ENCODE data around the gene CLSTN2.

Gene CLSTN2

GRCh38 chr3:140097874-140098635 lies 163.1 kb downstream of the CLSTN2 start:
- Histone ChIP-seq H3K27me3 (ENCODE audit: insufficient read depth, low read depth, severe bottlenecking) (no peaks in the 10 kb centered on the region), H3K4me3 (ENCODE audit: low read depth, low read length) (no peak overlapping the region), H3K36me3 (no peaks in the 10 kb centered on the region), H3K9me3 (ENCODE audit: severe bottlenecking) (no peaks in the 10 kb centered on the region), H3K27ac (peak overlapping the region; percentile 41)
- DNase-seq = no peak
- TF ChIP-seq CTCF (IDR thresholded peaks at IDR 0.05; ENCODE audit: low read depth, low read length) = no peak

GRCh38 chr3:140100479-140100878 lies 165.5 kb downstream of the CLSTN2 start:
- TF ChIP-seq CTCF (IDR thresholded peaks at IDR 0.05; ENCODE audit: low read depth, low read length) = no peak
- Histone ChIP-seq H3K27me3 (ENCODE audit: insufficient read depth, low read depth, severe bottlenecking) (no peaks in the 10 kb centered on the region), H3K27ac (no peak overlapping the region), H3K36me3 (no peaks in the 10 kb centered on the region), H3K9me3 (ENCODE audit: severe bottlenecking) (no peaks in the 10 kb centered on the region), H3K4me3 (ENCODE audit: low read depth, low read length) (no peak overlapping the region)
- no peak for DNase-seq

- DNase-seq = no peak
- Histone ChIP-seq H3K4me3 (ENCODE audit: low read depth, low read length) (no peak overlapping the region), H3K9me3 (ENCODE audit: severe bottlenecking) (no peaks in the 10 kb centered on the region), H3K27me3 (ENCODE audit: insufficient read depth, low read depth, severe bottlenecking) (no peaks in the 10 kb centered on the region), H3K36me3 (no peaks in the 10 kb centered on the region), H3K27ac (no peak overlapping the region)
- no peak for TF ChIP-seq CTCF (IDR thresholded peaks at IDR 0.05; ENCODE audit: low read depth, low read length)
These were observed 168.2 kb downstream of the CLSTN2 start for GRCh38 chr3:140103166-140103565.

- Histone ChIP-seq H3K4me3 (ENCODE audit: low read depth, low read length) (no peak overlapping the region), H3K27me3 (ENCODE audit: insufficient read depth, low read depth, severe bottlenecking) (no peaks in the 10 kb centered on the region), H3K27ac (no peak overlapping the region), H3K9me3 (ENCODE audit: severe bottlenecking) (no peaks in the 10 kb centered on the region), H3K36me3 (no peaks in the 10 kb centered on the region)
- DNase-seq = no peak
- TF ChIP-seq CTCF (IDR thresholded peaks at IDR 0.05; ENCODE audit: low read depth, low read length) = no peak
These were observed 169.1 kb downstream of the CLSTN2 start for GRCh38 chr3:140103986-140104645.

GRCh38 chr3:140113996-140114788 lies 179.2 kb downstream of the CLSTN2 start:
- Histone ChIP-seq H3K9me3 (ENCODE audit: severe bottlenecking) (no peaks in the 10 kb centered on the region), H3K4me3 (ENCODE audit: low read depth, low read length) (no peak overlapping the region), H3K27me3 (ENCODE audit: insufficient read depth, low read depth, severe bottlenecking) (no peaks in the 10 kb centered on the region), H3K27ac (no peak overlapping the region), H3K36me3 (no peaks in the 10 kb centered on the region)
- TF ChIP-seq CTCF (IDR thresholded peaks at IDR 0.05; ENCODE audit: low read depth, low read length) = no peak
- DNase-seq = no peak

Data from WERI-Rb-1 (cell line).